GM18519 (cell line): Measurements from ENCODE around the gene DCST2.
"Not testable (repeated sequence)": the region's sequence is repeated elsewhere in the genome, so short reads cannot be mapped to it uniquely, and the experiment has no call there.

Source experiments
- ATAC-seq: cut with Tn5 transposase; IDR thresholded peaks from one replicate; pipeline ENCODE4 v1.9.1; 2021; ENCODE audit warnings: mild to moderate bottlenecking, moderate library complexity; ENCODE audit not compliant: unreplicated experiment, low FRiP score

DCST2 gene

GRCh38 chr1:155000726-155001424 lies 32.7 kb downstream of the DCST2 start:
- no peak for ATAC-seq

- no peak for ATAC-seq
Measured at GRCh38 chr1:155000411-155000725, 33.2 kb downstream of the DCST2 start.

- no peak for ATAC-seq
Measured at GRCh38 chr1:154999571-155000410, 33.8 kb downstream of the DCST2 start.

- ATAC-seq = no peak
Measured at GRCh38 chr1:154998818-154999570, 34.6 kb downstream of the DCST2 start.

- ATAC-seq = no peak
Measured at GRCh38 chr1:154998201-154998780, 35.3 kb downstream of the DCST2 start.

GRCh38 chr1:154996966-154997701 lies 36.4 kb downstream of the DCST2 start:
- no peak for ATAC-seq

GRCh38 chr1:154995301-154995983 lies 38.1 kb downstream of the DCST2 start:
- not testable (repeated sequence) for ATAC-seq

- ATAC-seq = no peak
Measured at GRCh38 chr1:154994591-154994990, 39.0 kb downstream of the DCST2 start.

GRCh38 chr1:154994269-154994587 lies 39.4 kb downstream of the DCST2 start:
- no peak for ATAC-seq

GRCh38 chr1:154993572-154994268 lies 39.9 kb downstream of the DCST2 start, which contains the start of gene LENEP:
TSS of gene LENEP (plus strand) at chr1:154993586. CDS start at chr1:154993608, 22 bp downstream.
- ATAC-seq = no peak

GRCh38 chr1:154992721-154993571 lies 40.6 kb downstream of the DCST2 start:
- ATAC-seq = no peak

GRCh38 chr1:154990276-154990675 lies 43.3 kb downstream of the DCST2 start:
- no peak for ATAC-seq

GRCh38 chr1:154989195-154989860 lies 44.3 kb downstream of the DCST2 start:
- ATAC-seq = no peak

- ATAC-seq = no peak
Measured at GRCh38 chr1:154988058-154988954, 45.3 kb downstream of the DCST2 start.

- ATAC-seq = no peak
Measured at GRCh38 chr1:154987326-154987725, 46.3 kb downstream of the DCST2 start.

- ATAC-seq = not testable (repeated sequence)
Measured at GRCh38 chr1:154986736-154987135, 46.8 kb downstream of the DCST2 start.
